Measurements from ENCODE around the gene ITGB1. TPM values are rescaled to one million over a fixed set of nuclear protein-coding genes. Genes with fewer than 3 reads are reported as not detected.

ITGB1 gene
- total and polyA plus RNA-seq, 12 donors = 169 to 828 (median 595) TPM

DNA sequence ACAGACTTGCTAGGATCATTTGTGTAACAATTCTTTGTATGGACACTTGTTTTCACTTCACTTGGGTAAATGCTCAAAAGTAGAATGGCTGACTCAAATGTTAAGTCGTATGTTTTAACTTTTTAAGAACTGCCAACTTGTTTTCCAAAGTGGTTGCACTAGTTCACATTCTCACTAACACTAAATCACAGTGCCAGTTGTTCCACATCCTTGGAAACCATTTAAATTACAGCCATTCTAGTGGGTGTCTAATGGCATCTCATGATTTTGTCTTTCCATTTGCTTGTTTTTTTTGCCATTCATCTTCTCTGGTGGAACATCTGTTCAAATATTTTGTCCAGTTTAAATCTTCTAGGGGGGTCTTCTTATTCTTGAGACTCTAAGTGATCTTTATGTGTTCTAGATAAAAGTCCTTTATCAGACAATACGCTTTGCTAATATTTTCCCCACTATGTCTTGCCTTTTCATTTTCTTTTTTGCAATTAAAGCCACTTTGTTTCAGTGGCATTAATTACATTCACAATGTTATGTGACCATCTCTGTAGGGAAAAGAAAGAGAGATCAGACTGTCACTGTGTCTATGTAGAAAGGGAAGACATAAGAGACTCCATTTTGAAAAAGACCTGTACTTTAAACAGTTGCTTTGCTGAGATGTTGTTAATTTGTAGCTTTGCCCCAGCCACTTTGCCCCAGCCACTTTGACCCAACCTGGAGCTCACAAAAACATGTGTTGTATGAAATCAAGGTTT lies 63.9 kb downstream of the ITGB1 start:
- Histone ChIP-seq H3K9me3 (no peaks in the 10 kb centered on the region), H3K4me3 (no peak overlapping the region), H3K27ac (no peak overlapping the region), H3K27me3 (no peaks in the 10 kb centered on the region), H3K4me1 (peaks cover 0 to 5% (median 0%) of the 10 kb centered on the region in 9 donors), H3K36me3 (peaks cover 0 to 45% (median 16%) of the 10 kb centered on the region in 9 donors)
- no peak for DNase-seq
- intact Hi-C loops (cut with DNase I) = loop anchor here in 1 of 10 donors (10.0 kb wide), 1 partner anchor 111 kb away; no protein-coding TSS in a partner anchor
- ATAC-seq = no peak
- 91 to 93% methylated on average over 2 of the region's 2 CpGs for WGBS, 2 donors
- no peak for TF ChIP-seq CTCF (IDR thresholded peaks at IDR 0.05)

- intact Hi-C loops (cut with DNase I) = loop anchor here in 1 of 10 donors (10.0 kb wide), 1 partner anchor 111 kb away; no protein-coding TSS in a partner anchor
- Histone ChIP-seq H3K4me1 (peaks cover 0 to 5% (median 0%) of the 10 kb centered on the region in 9 donors), H3K27ac (no peak overlapping the region), H3K36me3 (peaks cover 0 to 38% (median 13%) of the 10 kb centered on the region in 9 donors), H3K9me3 (no peaks in the 10 kb centered on the region), H3K4me3 (no peak overlapping the region), H3K27me3 (no peaks in the 10 kb centered on the region)
- WGBS, 2 donors = 60 to 78% methylated on average over 3 of the region's 3 CpGs
- DNase-seq (no peak), ATAC-seq (peak in 1 of 8 donors; percentile 48)
- TF ChIP-seq CTCF (IDR thresholded peaks at IDR 0.05) = no peak
These were observed 64.6 kb downstream of the ITGB1 start for GRCh38 chr10:32893434-32893833.

GRCh38 chr10:32891261-32891660 lies 66.8 kb downstream of the ITGB1 start:
- no peak overlapping the region for H3K4me3 ChIP-seq
- no peak for TF ChIP-seq CTCF (IDR thresholded peaks at IDR 0.05)
- peaks cover 0 to 19% (median 3%) of the 10 kb centered on the region in 9 donors for H3K36me3 ChIP-seq
- DNase-seq (no peak), ATAC-seq (peak in 3 of 8 donors; percentile 14 to 22 (median 15))
- peaks cover 0 to 5% (median 0%) of the 10 kb centered on the region in 9 donors for H3K4me1 ChIP-seq
- no peak overlapping the region for H3K27ac ChIP-seq
- H3K9me3 ChIP-seq = no peaks in the 10 kb centered on the region
- 82 to 85% methylated on average over 8 of the region's 8 CpGs for WGBS, 2 donors
- H3K27me3 ChIP-seq = no peaks in the 10 kb centered on the region
- intact Hi-C loops (cut with DNase I) = loop anchor here in 1 of 10 donors (10.0 kb wide), 1 partner anchor 114 kb away; no protein-coding TSS in a partner anchor

DNA sequence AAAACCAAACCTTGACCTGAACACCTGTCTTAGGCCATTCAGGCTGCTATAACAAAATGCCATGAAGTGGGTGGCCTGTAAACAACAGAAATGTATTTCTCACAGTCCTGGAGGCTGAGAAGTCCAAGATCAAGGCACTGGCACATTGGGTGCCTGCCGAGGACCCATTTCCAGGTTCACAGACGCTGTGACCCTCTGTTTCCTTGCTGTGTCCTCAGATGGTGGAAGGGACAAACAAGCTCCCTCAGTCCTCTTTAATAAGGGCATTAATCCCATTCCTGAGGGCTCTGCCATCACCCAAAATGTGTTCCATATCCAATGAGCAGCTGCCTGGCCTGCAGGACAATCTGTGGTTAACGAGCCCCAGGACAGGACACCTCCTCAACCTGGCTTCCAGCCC lies 67.6 kb downstream of the ITGB1 start:
- no peak for TF ChIP-seq CTCF (IDR thresholded peaks at IDR 0.05)
- peaks cover 0 to 5% (median 0%) of the 10 kb centered on the region in 9 donors for H3K4me1 ChIP-seq
- H3K36me3 ChIP-seq = peaks cover 0 to 11% (median 0%) of the 10 kb centered on the region in 9 donors
- ATAC-seq (no peak), DNase-seq (no peak)
- intact Hi-C loops (cut with DNase I) = loop anchor here in 1 of 10 donors (10.0 kb wide), 1 partner anchor 114 kb away; no protein-coding TSS in a partner anchor
- H3K27me3 ChIP-seq = no peaks in the 10 kb centered on the region
- no peak overlapping the region for H3K4me3 ChIP-seq
- H3K27ac ChIP-seq = no peak overlapping the region
- no peaks in the 10 kb centered on the region for H3K9me3 ChIP-seq
- 65 to 86% methylated on average over 3 of the region's 3 CpGs for WGBS, 2 donors
